OCI-LY3 (cell line): ENCODE results near the gene CDH4.

Experiments used
- CTCF ChIP-seq: fragments of 200-600, 300-600 bp; sonication (generic); IDR thresholded peaks from 2 replicates; pipeline ENCODE4 v1.5.1; 2014; ENCODE audit warnings: antibody characterized with exemption, low read length, low read depth
- EZH2phosphoT487 ChIP-seq: fragments of 200-600 bp; shearing (Covaris generic); IDR thresholded peaks from 2 replicates; pipeline ENCODE4 v1.6.1; 2018; ENCODE audit warnings: antibody characterized with exemption, mixed run types, low read depth

DNA sequence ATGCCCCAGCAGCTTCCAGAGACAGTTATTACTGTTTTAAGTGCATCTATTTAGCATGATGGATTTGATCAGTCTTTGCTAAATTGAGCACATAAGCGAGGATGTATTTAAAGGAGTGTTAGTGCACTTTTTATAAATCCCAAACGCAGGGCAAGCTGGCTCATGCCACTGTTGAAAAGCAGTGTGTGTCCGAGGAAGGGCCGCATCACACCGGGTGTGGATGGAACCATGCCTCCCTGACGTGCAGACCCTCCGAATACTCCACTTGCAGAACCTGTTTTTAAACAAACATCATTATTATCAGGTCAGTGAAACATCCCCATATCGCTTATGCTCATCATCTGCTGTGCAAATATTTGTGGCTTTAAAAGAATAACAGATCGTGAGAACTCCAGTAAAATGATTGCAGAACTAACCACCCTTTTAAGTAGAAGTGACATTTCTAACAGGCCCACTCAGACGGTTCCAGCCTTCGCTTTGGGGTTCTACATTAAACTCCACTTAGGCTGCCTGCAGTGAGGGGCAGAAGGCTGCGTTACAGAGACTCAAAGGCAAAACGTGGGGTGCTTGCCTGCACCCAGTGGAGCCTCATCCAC, 190.1 kb downstream of the CDH4 start:
- TF ChIP-seq CTCF (no peak), EZH2phosphoT487 (no peak)
